Stimulated activated naive CD4-positive, alpha-beta T cell treated with Interleukin-2 at 50 U/mL for 16 hours (primary cell): ENCODE measurements around the gene DIPK1B.

ENCODE experiments used
- DNase-seq: peaks from one replicate; lab custom pipeline; 2025; lab: John Stamatoyannopoulos, UW

The DIPK1B gene

GRCh38 chr9:136686794-136687711 lies 25.3 kb upstream of the DIPK1B start, which contains the start of gene AGPAT2:
Gene AGPAT2, minus strand, starts transcription at chr9:136687457. Its CDS starts 100 bp downstream, at chr9:136687357.
- DNase-seq: peak; percentile 66

DNA sequence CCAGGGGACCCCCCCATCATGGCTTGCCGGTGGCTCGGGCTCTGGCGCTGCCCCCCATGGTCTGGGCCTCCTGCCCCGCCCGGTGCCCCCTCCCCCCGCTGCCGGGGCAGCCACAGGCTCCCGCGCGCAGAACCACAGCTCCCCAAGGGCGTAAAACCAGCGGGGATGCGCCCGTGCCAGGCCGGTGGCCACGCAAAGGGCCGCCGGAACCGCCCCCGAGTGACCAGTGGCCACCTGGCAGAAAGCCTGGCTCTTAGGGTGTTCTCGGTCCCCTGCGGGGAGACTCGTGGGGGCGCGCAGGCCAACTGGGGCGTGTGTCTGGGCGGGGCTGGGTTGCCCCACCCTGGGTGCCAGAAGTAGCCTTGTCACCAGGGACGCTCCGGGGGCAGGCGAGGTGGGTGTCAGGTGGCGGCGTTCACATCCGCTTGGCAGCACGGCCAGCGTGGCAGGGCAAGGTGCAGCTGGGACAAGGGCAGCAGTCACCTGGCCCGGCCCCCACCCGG lies 24.6 kb upstream of the DIPK1B start:
- DNase-seq: no peak

DNA sequence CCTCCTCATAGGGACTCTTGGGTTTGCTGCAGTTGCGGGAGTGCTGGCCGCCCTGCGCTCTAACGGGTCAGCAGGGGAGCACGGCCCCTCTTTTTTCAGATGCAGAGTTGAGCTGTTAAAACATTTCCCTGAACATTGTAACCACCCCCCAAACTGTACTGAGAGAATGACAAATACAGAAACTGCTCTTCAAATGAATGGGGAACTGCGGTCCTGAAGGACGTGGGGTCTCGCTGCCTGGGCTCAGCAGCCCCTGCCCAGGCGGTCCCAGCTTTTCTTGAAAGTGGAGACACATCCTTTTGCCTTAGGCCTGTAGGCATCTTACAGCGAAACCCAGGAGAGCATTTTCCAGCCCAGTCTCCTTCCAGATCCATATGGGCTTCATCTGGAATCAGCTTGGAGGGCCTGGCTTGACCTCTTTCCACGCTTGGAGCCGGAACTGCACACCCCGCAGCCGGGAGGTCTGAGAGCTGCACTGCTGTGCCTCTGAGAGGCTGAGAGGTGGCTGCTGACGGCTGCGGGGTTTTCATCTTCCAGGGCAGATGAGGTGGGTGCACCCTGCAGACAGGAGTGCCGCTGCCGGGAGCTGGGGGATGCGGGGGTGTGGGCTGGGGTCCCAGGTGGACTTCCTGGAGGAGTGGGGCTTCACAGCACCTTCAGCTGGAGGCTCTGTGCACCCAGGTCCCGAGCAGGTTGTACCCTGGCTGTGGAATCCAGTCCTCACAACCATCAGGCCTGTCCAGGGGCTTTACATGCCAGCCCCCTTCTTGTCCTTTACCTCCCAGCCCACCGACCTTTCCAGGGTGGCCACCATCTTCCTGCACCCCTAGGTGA lies 23.9 kb upstream of the DIPK1B start:
- DNase-seq: no peak

DNA sequence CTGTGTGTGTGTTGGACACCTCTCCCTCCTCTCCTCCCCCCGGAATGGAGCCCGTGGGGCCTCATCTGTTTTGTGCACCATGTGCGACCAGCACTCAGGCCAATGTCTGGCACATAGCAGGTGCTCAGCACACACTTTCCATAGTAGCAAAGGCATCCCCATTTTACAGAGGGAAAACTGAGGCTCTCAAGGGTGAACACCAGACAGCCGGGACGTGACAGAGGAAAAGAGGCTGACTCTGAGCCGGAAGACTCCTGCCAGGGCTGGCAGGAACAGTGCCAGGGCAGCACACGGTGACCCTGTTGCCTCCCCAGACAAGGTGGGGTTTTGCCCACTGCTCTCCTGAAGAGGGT lies 23.3 kb upstream of the DIPK1B start:
- DNase-seq: no peak

- no peak for DNase-seq
These were observed 22.1 kb upstream of the DIPK1B start for GRCh38 chr9:136690104-136690805.

DNA sequence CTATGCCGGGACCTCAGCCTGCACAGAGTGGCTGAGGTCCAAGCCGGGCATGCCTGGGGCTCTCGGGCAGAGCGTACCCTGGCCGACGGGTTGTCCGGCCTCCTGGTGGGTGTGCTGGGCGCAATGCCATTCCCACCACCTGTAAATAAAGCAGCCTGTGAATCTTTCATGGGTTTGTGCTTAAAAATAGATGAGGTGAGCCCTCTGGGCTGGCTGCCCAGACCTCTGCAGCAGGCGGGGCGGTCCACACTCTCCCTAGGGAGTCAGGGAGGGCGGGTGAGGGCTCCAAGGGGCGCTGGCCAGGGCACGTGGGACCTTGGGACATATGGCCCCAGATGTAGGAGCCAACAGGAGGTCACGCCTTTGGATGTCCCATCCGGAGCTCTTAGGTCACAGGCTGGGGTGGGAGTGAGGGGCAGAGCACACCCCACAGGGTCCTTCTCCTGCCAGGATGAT lies 21.5 kb upstream of the DIPK1B start:
- DNase-seq: no peak

GRCh38 chr9:136691316-136692184 lies 20.8 kb upstream of the DIPK1B start:
- no peak for DNase-seq

GRCh38 chr9:136692185-136693134 lies 19.9 kb upstream of the DIPK1B start:
- DNase-seq: no peak

DNA sequence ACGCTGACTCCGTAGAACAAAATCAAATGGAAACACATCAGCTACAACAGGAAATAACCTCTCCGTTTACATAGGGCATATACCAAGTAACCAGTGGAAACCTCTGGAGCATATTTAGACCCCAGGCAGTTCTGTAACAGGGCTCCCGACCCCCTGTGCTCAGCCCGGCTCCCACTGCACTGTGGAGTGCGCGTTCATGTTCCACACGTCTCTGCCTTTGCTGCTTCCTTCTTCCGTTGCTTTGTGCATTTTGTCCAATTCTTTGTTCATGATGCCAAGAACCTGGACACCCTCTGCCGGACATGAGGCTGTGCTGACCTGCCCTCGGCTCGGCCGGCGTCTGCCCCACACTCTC lies 19.3 kb upstream of the DIPK1B start:
- DNase-seq: no peak

- DNase-seq: no peak
These were observed 18.7 kb upstream of the DIPK1B start for GRCh38 chr9:136693490-136694162.

GRCh38 chr9:136694163-136694871 lies 18.1 kb upstream of the DIPK1B start:
- DNase-seq: no peak

DNA sequence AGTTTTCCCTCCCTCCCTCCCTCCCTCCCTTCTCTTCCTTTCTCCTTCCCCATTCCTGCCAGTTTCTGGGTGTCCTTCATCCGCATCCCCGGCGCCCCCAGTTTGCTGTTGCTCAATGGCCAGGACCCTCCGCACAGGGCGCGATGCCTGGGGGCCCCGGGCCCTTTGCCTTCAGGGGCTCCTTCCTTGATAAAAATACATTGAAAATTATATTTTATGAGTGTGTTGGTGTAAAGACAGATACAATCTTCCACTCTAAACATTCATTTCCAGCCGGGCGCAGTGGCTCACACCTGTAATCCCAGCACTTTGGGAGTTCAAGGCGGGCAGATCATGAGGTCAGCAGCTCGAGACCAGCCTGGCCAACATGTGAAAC lies 17.5 kb upstream of the DIPK1B start:
- no peak for DNase-seq

GRCh38 chr9:136695435-136695895 lies 16.9 kb upstream of the DIPK1B start:
- DNase-seq: no peak

DNA sequence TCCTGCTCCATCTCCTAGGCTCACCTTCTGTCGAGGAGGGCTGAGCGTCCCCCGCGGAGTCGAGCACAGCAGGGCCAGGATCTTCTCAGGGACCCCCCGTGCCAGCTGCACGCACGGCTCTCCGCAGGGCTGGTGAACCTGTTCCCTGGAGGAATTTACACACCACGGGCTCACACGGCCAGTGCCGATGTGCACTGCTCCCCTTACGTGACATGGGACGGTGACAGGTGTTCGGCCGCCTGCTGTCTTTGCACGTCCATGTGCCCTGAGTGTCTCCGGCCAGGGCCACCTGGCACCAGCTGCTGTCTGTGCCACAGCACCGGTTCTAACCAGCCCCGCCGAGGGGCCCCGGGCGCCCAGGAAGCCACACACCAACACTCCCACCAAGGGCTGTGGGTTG lies 16.4 kb upstream of the DIPK1B start:
- no peak for DNase-seq

GRCh38 chr9:136696502-136696901 lies 15.9 kb upstream of the DIPK1B start:
- DNase-seq: no peak

DNA sequence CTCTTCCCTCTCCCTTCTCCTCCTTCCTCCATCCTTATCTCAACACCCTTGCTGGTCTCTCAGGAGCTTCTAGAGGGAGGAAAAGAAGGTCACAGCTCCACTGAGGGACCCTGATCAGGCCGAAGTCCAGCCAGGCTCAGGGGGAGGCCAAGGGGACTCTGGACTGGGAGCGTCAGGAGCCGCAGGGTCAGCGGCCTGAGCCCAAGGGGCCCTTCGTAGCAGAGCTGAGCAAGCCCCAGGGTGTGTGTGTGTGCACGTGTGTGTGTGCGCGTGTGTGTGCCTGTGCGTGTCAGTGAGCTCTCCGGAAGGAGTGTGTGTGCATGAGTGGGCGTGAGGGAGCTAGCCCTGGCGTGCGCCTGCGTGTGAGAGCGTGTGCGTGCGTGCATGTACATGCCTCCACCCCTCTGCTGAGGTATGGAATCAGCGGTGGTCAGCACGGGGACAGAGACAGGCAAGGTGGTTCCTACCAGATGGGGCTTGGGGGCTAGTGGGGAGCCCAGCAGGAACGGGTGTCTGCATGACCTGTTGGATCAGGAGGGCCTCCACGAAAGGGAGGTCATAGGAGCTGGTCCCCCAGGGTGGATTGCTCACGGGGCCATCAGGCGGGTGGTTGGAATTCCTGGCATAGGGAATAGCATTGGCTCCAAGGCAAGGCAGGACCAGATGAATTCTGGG lies 15.1 kb upstream of the DIPK1B start:
- DNase-seq: no peak

GRCh38 chr9:136697821-136698526 lies 14.4 kb upstream of the DIPK1B start:
- no peak for DNase-seq
